BJ (cell line): ENCODE results near the gene CIB4. TPM values are rescaled to one million over a fixed set of nuclear protein-coding genes. Genes with fewer than 3 reads are reported as not detected.

Experiments used
- CTCF ChIA-PET: fragments of 350-600 bp; formaldehyde crosslinking; extraction: SDS; loops from one replicate; lab custom pipeline; 2021; ENCODE audit warnings: antibody characterized with exemption, inconsistent platforms; lab: Yijun Ruan, JAX
- POLR2A ChIA-PET: fragments of 300-600 bp; sonication (Branson Sonifier 250); formaldehyde crosslinking; extraction: SDS; loops from one replicate; lab custom pipeline; 2021; ENCODE audit warnings: antibody characterized with exemption; lab: Charles Lee
- DNase-seq: peaks from one replicate; pipeline ENCODE4 v3.0.0-alpha.2; 2011; ENCODE audit warnings: low read depth
- H3K27me3 ChIP-seq: 2 replicates; pipeline ENCODE4 v1.6.0; 2011; ENCODE audit warnings: low read length; ENCODE audit not compliant: control insufficient read depth, insufficient read depth
- H3K36me3 ChIP-seq: 2 replicates; pipeline ENCODE4 v1.5.1; 2011; ENCODE audit warnings: low read length; ENCODE audit not compliant: control insufficient read depth, insufficient read depth
- H3K4me3 ChIP-seq: 2 replicates; pipeline ENCODE4 v1.5.1; 2011; ENCODE audit warnings: low read depth, mild to moderate bottlenecking, control low read depth, low read length
- polyA plus RNA-seq: library from polyadenylated mRNA; depleted of rRNA; stranded (reverse); fragments of >200 nt; gene quantifications from 2 replicates; pipeline ENCODE4 v1.2.3, GENCODE V29; 2011
- TF ChIP-seq, protein P1 (sequence below): IDR thresholded peaks from 2 replicates; pipeline ENCODE4 v1.5.1; 2011; ENCODE audit warnings: low read depth, mild to moderate bottlenecking, control low read depth, inconsistent platforms, low read length, moderate library complexity; ENCODE audit not compliant: insufficient read depth

CIB4 gene
- polyA plus RNA-seq, 1 experiment, result not detected

DNA sequence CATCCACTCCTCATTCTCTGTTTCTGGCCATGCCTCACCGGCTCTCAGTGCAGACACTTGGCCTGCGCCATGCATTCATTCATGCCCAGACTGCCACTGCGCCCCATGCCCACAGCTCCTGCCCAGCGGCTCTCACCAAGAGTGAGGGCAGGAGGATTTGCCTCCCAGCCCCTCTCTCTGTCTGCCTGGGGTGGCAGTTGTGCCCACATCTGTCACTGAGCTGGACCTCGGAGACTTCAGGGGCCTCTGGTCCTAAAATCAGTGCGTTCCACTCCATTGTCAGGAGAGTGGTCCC, 75.1 kb downstream of the CIB4 start:
- DNase-seq, result no peak
- H3K4me3 ChIP-seq, result no peak overlapping the region
- CTCF ChIA-PET, result interaction anchor here (1.3 kb wide), 1 partner anchor 12 kb away, joined by 6 read pairs; no protein-coding TSS in a partner anchor
- H3K36me3 ChIP-seq, result no peaks in the 10 kb centered on the region
- TF ChIP-seq, protein P1, sequence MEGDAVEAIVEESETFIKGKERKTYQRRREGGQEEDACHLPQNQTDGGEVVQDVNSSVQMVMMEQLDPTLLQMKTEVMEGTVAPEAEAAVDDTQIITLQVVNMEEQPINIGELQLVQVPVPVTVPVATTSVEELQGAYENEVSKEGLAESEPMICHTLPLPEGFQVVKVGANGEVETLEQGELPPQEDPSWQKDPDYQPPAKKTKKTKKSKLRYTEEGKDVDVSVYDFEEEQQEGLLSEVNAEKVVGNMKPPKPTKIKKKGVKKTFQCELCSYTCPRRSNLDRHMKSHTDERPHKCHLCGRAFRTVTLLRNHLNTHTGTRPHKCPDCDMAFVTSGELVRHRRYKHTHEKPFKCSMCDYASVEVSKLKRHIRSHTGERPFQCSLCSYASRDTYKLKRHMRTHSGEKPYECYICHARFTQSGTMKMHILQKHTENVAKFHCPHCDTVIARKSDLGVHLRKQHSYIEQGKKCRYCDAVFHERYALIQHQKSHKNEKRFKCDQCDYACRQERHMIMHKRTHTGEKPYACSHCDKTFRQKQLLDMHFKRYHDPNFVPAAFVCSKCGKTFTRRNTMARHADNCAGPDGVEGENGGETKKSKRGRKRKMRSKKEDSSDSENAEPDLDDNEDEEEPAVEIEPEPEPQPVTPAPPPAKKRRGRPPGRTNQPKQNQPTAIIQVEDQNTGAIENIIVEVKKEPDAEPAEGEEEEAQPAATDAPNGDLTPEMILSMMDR, result no peak
- POLR2A ChIA-PET, result no interaction called here
- H3K27me3 ChIP-seq, result peaks cover 35% of the 10 kb centered on the region

DNA sequence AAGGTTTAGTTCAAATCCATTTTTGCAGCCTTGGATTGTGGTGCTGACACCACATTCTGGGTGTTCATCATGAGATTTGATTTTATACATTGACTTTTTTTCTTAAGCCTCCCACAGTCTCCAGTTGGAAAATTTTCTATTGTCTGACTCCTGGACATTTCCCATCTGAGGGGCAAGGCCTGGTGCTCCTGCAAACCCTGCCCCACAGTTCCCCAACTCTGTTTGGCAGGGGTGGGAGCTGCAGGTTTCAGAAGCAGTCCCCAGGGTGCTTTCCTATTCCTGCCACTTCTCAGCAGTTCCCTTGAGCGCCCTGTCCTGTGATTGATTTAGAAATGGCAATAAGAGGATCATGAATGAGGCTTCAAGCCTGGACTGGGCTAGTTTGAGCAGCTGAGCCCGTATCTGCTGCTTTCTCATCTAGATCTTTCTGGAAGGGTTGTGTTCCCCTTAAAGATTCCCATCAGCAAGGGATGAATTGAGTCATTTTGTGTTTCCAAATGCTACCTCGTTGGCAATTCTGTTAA, 77.0 kb downstream of the CIB4 start:
- CTCF ChIA-PET, result interaction anchor here (1.0 kb wide), 1 partner anchor 14 kb away, joined by 3 read pairs; no protein-coding TSS in a partner anchor
- DNase-seq, result no peak
- no peak overlapping the region for H3K4me3 ChIP-seq
- H3K27me3 ChIP-seq, result peaks cover 41% of the 10 kb centered on the region
- TF ChIP-seq, protein P1, result no peak
- POLR2A ChIA-PET, result no interaction called here
- no peaks in the 10 kb centered on the region for H3K36me3 ChIP-seq

DNA sequence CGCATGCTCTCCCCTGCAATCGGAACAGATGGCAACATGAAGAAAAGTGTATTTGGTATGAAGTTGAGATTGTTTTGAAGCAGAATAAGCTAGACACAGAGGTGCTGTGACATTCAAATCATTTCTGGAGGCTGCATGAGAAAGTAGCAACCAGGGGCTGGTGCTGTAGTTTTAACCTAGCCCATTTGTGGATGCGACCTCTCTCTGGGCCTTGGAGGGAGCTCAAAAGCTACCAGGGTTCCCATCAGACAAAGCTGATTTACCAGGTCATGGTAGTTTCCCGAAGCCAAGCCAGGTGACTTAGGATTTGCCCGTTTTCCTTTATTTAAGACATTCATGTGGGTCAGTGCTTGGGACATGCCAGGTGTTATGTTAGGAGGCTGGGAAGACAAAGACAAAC, 77.5 kb downstream of the CIB4 start:
- Histone ChIP-seq H3K27me3 (peaks cover 46% of the 10 kb centered on the region), H3K4me3 (no peak overlapping the region), H3K36me3 (no peaks in the 10 kb centered on the region)
- ChIA-PET CTCF (no interaction called here), POLR2A (no interaction called here)
- DNase-seq, result no peak
- TF ChIP-seq, protein P1, result no peak

DNA sequence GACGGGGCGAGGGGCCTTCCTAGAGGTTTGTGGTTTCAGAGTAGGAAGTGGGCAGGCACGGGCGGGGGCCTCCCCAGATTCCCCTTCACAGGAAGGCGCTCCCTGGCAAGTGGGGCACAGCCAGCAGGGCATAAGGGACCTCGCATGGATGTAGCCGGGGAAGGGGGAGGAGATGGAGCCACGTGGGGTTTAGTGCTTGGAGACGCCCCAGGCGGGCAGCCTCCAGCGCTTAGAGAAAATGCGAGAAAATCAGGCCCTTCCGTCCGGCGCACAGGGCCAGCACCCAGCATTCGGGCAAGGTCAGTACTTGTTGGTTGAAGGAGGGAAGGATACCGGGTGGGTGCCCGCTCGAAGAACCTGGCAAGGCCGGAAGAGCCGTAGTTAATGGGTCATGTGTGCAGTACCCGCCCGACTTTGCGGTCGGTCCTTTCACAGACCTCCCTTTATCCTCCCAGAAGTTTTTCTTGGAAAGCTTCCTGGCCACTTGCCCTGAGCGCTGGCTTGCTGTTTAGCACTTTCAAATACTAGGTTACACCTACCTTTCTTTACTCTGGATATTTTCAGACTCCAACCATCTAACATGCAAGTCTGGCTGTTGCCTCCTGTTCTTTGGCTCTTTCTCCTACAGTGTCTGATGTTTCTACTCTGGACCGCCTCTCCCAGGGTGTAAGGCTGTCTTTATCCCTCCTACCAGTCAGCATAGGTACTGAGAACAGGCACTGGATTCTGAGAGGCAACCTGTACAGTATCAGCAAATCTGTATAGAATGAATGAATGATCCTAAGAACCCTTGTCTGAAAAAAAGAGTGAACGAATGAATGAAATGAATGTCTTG, 78.1 kb downstream of the CIB4 start:
- ChIA-PET POLR2A (no interaction called here), CTCF (interaction anchor here (1.7 kb wide), 1 partner anchor 15 kb away, joined by 9 read pairs; no protein-coding TSS in a partner anchor)
- TF ChIP-seq, protein P1, result no peak
- no peak for DNase-seq
- peak overlapping the region; percentile 18; the same call in 1 of the 2 replicates for H3K4me3 ChIP-seq
- H3K36me3 ChIP-seq, result no peaks in the 10 kb centered on the region
- H3K27me3 ChIP-seq, result peaks cover 50% of the 10 kb centered on the region
